H1 (cell line): ENCODE data around the gene LTBP1. TPM values are rescaled to one million over a fixed set of nuclear protein-coding genes. Genes with fewer than 3 reads are reported as not detected.

Experiments used
- KDM5A ChIP-seq: fragments of 200-600 bp; IDR thresholded peaks from 2 replicates; pipeline ENCODE4 v1.7.1; 2012; ENCODE audit warnings: mild to moderate bottlenecking, low read length, inconsistent platforms, mixed read lengths
- MAFK ChIP-seq: IDR thresholded peaks from 2 replicates; pipeline ENCODE4 v1.6.1; 2012; ENCODE audit warnings: low read depth, mild to moderate bottlenecking, improper control_type of control experiment, low read length
- NANOG ChIP-seq: IDR thresholded peaks from 2 replicates; pipeline ENCODE4 v1.6.1; 2011; ENCODE audit warnings: low read length, low read depth, mild to moderate bottlenecking, inconsistent platforms; ENCODE audit not compliant: insufficient read depth, poor library complexity, severe bottlenecking
- RFX5 ChIP-seq: IDR thresholded peaks from 2 replicates; pipeline ENCODE4 v1.6.1; 2011; ENCODE audit warnings: low read depth, low read length, improper control_type of control experiment, borderline replicate concordance
- polyA plus RNA-seq, 7 experiments: library from polyadenylated mRNA; depleted of rRNA in 3 of 7; stranded (reverse) in 5 of 7; unstranded in 2 of 7; fragments of >200 nt in 5 of 7; fragments of 200-250 nt in 2 of 7; gene quantifications; 1 replicate in 5 of 7; 2 replicates in 1 of 7; 4 replicates in 1 of 7; pipeline versions ENCODE4 v1.2.1 to v1.2.3, GENCODE V29; 2011 to 2013; ENCODE audit warnings: missing spikeins in 2 of 7, mixed read lengths in 2 of 7
- total RNA-seq: library from RNA; stranded (reverse); fragmentation: NEBNext Ultra II Directional; extraction: Animal tissue kit (Norgen Biotek cat#: 25700); gene quantifications from 2 replicates; pipeline ENCODE4 v1.2.1, GENCODE V29; 2021
- TF ChIP-seq, protein P1 (sequence below), 3 experiments: IDR thresholded peaks; 1 replicate in 2 of 3; 2 replicates in 1 of 3; pipeline versions ENCODE4 v1.5.1 to v1.6.1; 2011; ENCODE audit warnings: low read length in 3 of 3, mild to moderate bottlenecking in 3 of 3, inconsistent platforms in 2 of 3, low read depth in 1 of 3, moderate library complexity in 1 of 3; ENCODE audit not compliant: insufficient read depth in 1 of 3; ENCODE audit errors: control extremely low read depth in 1 of 3

LTBP1 gene
- total and polyA plus RNA-seq, 2 of the 8 experiments (the other 6 are each of a cell fraction or from before 2014, with no cell fraction given): 15.4 to 24.7 TPM

- TF ChIP-seq, protein P1, sequence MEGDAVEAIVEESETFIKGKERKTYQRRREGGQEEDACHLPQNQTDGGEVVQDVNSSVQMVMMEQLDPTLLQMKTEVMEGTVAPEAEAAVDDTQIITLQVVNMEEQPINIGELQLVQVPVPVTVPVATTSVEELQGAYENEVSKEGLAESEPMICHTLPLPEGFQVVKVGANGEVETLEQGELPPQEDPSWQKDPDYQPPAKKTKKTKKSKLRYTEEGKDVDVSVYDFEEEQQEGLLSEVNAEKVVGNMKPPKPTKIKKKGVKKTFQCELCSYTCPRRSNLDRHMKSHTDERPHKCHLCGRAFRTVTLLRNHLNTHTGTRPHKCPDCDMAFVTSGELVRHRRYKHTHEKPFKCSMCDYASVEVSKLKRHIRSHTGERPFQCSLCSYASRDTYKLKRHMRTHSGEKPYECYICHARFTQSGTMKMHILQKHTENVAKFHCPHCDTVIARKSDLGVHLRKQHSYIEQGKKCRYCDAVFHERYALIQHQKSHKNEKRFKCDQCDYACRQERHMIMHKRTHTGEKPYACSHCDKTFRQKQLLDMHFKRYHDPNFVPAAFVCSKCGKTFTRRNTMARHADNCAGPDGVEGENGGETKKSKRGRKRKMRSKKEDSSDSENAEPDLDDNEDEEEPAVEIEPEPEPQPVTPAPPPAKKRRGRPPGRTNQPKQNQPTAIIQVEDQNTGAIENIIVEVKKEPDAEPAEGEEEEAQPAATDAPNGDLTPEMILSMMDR (IDR thresholded peaks at IDR 0.05; ENCODE audit: control extremely low read depth in 1 of 3, insufficient read depth in 1 of 3, low read depth in 1 of 3, low read length in 3 of 3): no peak
- TF ChIP-seq KDM5A: no peak
- TF ChIP-seq MAFK: no peak
- TF ChIP-seq RFX5: no peak
- no peak for TF ChIP-seq NANOG
Measured at GRCh38 chr2:33134791-33135560, 188.2 kb downstream of the LTBP1 start (continued).
